Pancreas (tissue), 10 donors: ENCODE data around the gene CBX3. TPM values are rescaled to one million over a fixed set of nuclear protein-coding genes. Genes with fewer than 3 reads are reported as not detected.

Experiments
- ATAC-seq, 4 donors: fragments of 200-7000 bp; cut with Tn5 transposase; one replicate each; pipeline versions ENCODE4 v1.8.0 to v1.9.1; 2020; ENCODE audit warnings: mild to moderate bottlenecking in 4 of 4, moderate library complexity in 4 of 4
- DNase-seq, 6 donors: peaks; one replicate each; pipeline ENCODE4 v3.0.0-alpha.2; 2020
- FAIRE-seq: peaks from 2 replicates; lab custom pipeline; 2012; peaks lifted over from hg19 to GRCh38; lab: Jason Lieb, UNC
- H3K27ac ChIP-seq, 4 donors: fragments of 200-600 bp; sonication (generic); 1 replicate in 3 of 4; 2 replicates in 1 of 4; pipeline versions ENCODE4 v1.5.0 to v1.8.0; 2020
- H3K27me3 ChIP-seq, 4 donors: fragments of 200-600 bp; one replicate each; pipeline ENCODE4 v1.8.0; 2021
- H3K36me3 ChIP-seq, 3 donors: fragments of 200-600 bp; sonication (generic) in 1 of 3; one replicate each; pipeline versions ENCODE4 v1.5.0 to v1.8.0; 2020 to 2021
- H3K4me1 ChIP-seq, 3 donors: fragments of 200-600 bp; one replicate each; pipeline ENCODE4 v1.8.0; 2021
- H3K4me3 ChIP-seq, 4 donors: fragments of 200-600 bp; sonication (generic) in 2 of 4; one replicate each; pipeline versions ENCODE4 v1.5.0 to v1.8.0; 2020 to 2021
- H3K9me3 ChIP-seq, 4 donors: fragments of 200-600 bp; one replicate each; pipeline ENCODE4 v1.8.0; 2021
- WGBS, 2 donors: extraction: QIAGEN DNeasy Blood & Tissue Kit; methylation state at CpG; one replicate each; pipeline ENCODE4 v1.1.7; 2013; 5-methylcytosine and 5-hydroxymethylcytosine counted together
- intact Hi-C, 3 donors: fragments of 100-400 bp; cut with DNase I; formaldehyde crosslinking; loops; one replicate each; pipeline versions ENCODE4 v1.11.1 to v1.14.2; 2022
- polyA plus RNA-seq, 2 donors: library from polyadenylated mRNA; stranded (reverse); fragments of 200-250 nt; gene quantifications; one replicate each; pipeline ENCODE4 v1.2.3, GENCODE V29; 2013
- total RNA-seq, 6 donors: library from RNA; stranded (reverse); fragmentation: NEBNext Ultra II Directional in 4 of 6; extraction: Animal tissue kit (Norgen Biotek cat#: 25700) in 4 of 6; gene quantifications; one replicate each; pipeline versions ENCODE4 v1.2.1 to v1.2.4, GENCODE V29; 2021 to 2023
- TF ChIP-seq, protein P1 (sequence below), 4 donors: fragments of 200-600 bp; sonication (generic) in 3 of 4; IDR thresholded peaks; one replicate each; pipeline versions ENCODE4 v1.5.0 to v1.8.0; 2021; ENCODE audit warnings: antibody characterized with exemption in 4 of 4
- donor health status: healthy with polysubstance abuse.
- donor health status: DM: no; HTN: no; CAD: no; lungs with moderate emphysema.
- donor health status: DM: no; HTN: no; CAD: no.
- donor health status: control.
- donor health status: control.
- donor health status: Bipolar disorder and iron deficiency.
- donor health status: DM: yes; HTN: yes; CAD: no.
- donor health status: DM: no; HTN: no; CAD: no.
- donor health status: DM: no; HTN: no; CAD: no.
- donor health status: DM: yes; HTN: yes; CAD: no.

The CBX3 gene
- total and polyA plus RNA-seq, 8 donors = 22.0 to 60.7 (median 36.0) TPM

DNA sequence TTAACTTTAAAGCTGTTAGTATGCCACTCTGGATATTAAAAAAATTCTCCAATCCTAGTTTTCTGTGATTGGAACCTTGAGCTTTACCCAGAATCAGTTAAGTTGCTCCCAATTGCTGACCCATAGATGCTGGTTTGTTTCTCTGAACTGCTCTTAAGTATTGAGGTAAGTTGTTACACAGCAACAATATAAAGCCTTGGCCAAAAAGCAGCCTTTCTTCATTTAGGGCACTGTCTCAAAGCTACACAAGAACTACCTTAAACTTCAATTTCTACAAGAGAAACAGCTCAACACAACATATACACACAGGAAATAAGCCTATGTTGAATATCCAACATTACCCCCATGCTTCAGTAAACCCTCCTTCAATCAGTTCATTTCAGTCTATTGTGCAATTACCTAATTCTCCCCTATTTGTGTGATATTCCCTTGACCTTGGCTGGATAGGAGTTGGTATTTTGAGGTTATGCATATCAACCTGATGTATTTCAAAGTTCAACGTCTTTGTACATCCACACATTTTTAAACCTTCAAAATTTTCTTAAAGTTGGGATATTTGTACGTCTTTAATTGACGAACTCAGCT lies 12.5 kb upstream of the CBX3 start:
- intact Hi-C loops = no loop called here
- WGBS, 2 donors = 85 to 91% methylated on average over 3 of the region's 3 CpGs
- TF ChIP-seq, protein P1, sequence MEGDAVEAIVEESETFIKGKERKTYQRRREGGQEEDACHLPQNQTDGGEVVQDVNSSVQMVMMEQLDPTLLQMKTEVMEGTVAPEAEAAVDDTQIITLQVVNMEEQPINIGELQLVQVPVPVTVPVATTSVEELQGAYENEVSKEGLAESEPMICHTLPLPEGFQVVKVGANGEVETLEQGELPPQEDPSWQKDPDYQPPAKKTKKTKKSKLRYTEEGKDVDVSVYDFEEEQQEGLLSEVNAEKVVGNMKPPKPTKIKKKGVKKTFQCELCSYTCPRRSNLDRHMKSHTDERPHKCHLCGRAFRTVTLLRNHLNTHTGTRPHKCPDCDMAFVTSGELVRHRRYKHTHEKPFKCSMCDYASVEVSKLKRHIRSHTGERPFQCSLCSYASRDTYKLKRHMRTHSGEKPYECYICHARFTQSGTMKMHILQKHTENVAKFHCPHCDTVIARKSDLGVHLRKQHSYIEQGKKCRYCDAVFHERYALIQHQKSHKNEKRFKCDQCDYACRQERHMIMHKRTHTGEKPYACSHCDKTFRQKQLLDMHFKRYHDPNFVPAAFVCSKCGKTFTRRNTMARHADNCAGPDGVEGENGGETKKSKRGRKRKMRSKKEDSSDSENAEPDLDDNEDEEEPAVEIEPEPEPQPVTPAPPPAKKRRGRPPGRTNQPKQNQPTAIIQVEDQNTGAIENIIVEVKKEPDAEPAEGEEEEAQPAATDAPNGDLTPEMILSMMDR (IDR thresholded peaks at IDR 0.05) = no peak
- no peak for DNase-seq
- ATAC-seq = no peak
- Histone ChIP-seq H3K9me3 (no peaks in the 10 kb centered on the region), H3K27me3 (no peaks in the 10 kb centered on the region), H3K36me3 (peaks cover 9 to 61% (median 41%) of the 10 kb centered on the region in 3 donors), H3K4me1 (peaks cover 19 to 46% (median 38%) of the 10 kb centered on the region in 3 donors), H3K4me3 (no peak overlapping the region), H3K27ac (no peak overlapping the region)
- no peak for FAIRE-seq

DNA sequence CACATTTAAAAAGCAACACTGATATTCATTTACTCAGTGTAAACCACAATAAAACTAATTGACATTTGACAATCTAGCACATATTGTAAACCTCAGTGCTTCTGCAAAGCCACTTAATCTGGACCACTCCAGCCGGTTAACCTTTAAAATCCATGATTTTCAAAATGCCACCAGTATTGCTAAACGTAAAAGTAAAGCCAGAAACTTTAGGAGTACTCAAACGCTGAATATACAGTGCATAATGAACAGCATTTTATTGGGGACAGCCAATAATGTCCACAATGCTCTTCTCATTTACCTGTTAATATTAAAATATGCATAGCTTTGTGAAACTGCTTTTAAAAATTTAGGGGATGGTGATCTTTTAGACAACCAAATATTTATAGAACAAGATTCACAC lies 11.8 kb upstream of the CBX3 start:
- WGBS, 2 donors = 87 to 88% methylated on average over 3 of the region's 3 CpGs
- intact Hi-C loops = no loop called here
- H3K9me3 ChIP-seq = no peaks in the 10 kb centered on the region
- ATAC-seq (no peak), FAIRE-seq (no peak), DNase-seq (no peak)
- H3K36me3 ChIP-seq = peaks cover 9 to 67% (median 41%) of the 10 kb centered on the region in 3 donors
- H3K4me1 ChIP-seq = peaks cover 23 to 53% (median 44%) of the 10 kb centered on the region in 3 donors
- no peak overlapping the region for H3K27ac ChIP-seq
- TF ChIP-seq, protein P1 (IDR thresholded peaks at IDR 0.05) = no peak
- no peaks in the 10 kb centered on the region for H3K27me3 ChIP-seq
- no peak overlapping the region for H3K4me3 ChIP-seq

DNA sequence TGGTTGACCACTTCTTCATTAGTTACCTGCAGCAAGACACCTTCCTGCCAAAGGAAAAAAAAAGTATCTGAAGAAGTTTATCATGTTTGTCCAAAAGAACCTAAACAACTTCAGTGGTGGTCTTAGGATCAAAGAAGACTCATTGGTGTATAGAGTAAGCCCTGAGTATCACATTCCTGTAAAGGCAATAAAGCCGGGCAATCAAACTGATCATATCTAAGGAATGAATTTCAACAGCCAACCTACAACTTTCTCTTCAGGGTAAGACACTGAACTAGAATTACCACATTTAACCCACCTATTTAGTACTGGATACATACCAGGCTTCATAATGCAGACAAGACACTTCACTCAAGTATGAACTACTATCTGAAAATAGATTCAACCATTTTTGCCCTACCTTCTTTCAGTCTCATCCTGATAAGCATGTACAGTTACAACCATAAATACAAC lies 11.1 kb upstream of the CBX3 start:
- DNase-seq = no peak
- H3K27ac ChIP-seq = no peak overlapping the region
- intact Hi-C loops = no loop called here
- TF ChIP-seq, protein P1 (IDR thresholded peaks at IDR 0.05) = no peak
- ATAC-seq = no peak
- peaks cover 9 to 75% (median 37%) of the 10 kb centered on the region in 3 donors for H3K36me3 ChIP-seq
- no peaks in the 10 kb centered on the region for H3K27me3 ChIP-seq
- H3K4me3 ChIP-seq = no peak overlapping the region
- 83 to 91% methylated on average over 1 of the region's 1 CpG for WGBS, 2 donors
- peaks cover 27 to 60% (median 51%) of the 10 kb centered on the region in 3 donors for H3K4me1 ChIP-seq
- no peaks in the 10 kb centered on the region for H3K9me3 ChIP-seq
- no peak for FAIRE-seq

DNA sequence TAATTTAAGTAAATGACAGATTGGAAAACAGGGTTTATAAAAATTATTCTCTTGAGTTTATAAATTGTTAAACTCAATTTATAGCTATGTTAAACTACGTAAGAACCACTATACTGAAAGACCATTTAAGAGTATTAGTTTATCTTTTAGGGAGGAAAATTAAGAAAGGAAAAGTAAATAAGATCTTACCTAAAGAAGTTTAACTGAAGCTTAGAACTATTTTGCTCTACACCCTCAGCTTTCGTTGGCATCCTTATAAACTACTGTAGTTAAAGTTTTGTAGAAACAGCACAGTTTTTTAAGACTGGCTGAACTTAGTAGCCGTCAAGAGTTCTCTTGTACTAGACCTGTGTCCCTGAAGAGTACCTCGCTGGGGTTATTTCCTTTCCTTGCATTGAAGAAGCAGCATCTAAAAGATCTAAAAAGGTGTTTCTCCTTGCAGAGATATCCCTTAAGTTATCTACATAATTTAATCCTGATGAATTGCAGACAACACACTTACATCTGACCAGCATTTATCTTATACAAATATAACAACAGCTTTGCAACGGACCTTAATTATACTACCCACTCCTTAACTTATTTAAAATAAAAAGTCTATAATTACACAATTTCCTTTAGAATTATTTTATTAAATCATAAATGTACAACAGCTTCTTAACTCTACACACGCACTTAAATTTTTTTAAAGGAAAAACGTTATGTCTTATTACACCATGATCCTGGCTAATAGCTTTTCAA lies 10.1 kb upstream of the CBX3 start:
- no peak for DNase-seq
- peaks cover 30 to 70% (median 61%) of the 10 kb centered on the region in 3 donors for H3K4me1 ChIP-seq
- 70 to 74% methylated on average over 7 of the region's 7 CpGs for WGBS, 2 donors
- H3K27ac ChIP-seq = no peak overlapping the region
- H3K27me3 ChIP-seq = no peaks in the 10 kb centered on the region
- intact Hi-C loops = no loop called here
- no peak overlapping the region for H3K4me3 ChIP-seq
- FAIRE-seq = no peak
- no peak for ATAC-seq
- H3K36me3 ChIP-seq = peaks cover 9 to 84% (median 47%) of the 10 kb centered on the region in 3 donors
- TF ChIP-seq, protein P1 (IDR thresholded peaks at IDR 0.05) = no peak
- H3K9me3 ChIP-seq = no peaks in the 10 kb centered on the region
